Brain microvascular endothelial cell (primary cell): ENCODE measurements around the gene BACH2.

Experiments
- DNase-seq: peaks from one replicate; pipeline ENCODE4 v3.0.0-alpha.2; 2020
- H3K27ac ChIP-seq: fragments of 250-450 bp; sonication (Bioruptor Pico); 2 replicates; pipeline ENCODE4 v1.5.1; 2020; ENCODE audit warnings: mild to moderate bottlenecking, moderate library complexity
- H3K27me3 ChIP-seq: fragments of 250-450 bp; sonication (Bioruptor Pico); replicated peaks from 2 replicates; pipeline ENCODE4 v1.5.1; 2020; ENCODE audit warnings: mild to moderate bottlenecking
- H3K36me3 ChIP-seq: fragments of 250-450 bp; sonication (Bioruptor Pico); replicated peaks from 2 replicates; pipeline ENCODE4 v1.5.1; 2020; ENCODE audit warnings: mild to moderate bottlenecking
- H3K4me3 ChIP-seq: 2 replicates; pipeline ENCODE4 v1.5.1; 2011; ENCODE audit warnings: low read depth, mild to moderate bottlenecking, control low read depth, low read length, moderate library complexity
- CTCF ChIP-seq: IDR thresholded peaks from 2 replicates; pipeline ENCODE4 v1.5.1; 2011; ENCODE audit warnings: low read depth, mild to moderate bottlenecking, moderate library complexity, low read length, control low read depth, inconsistent platforms; ENCODE audit errors: missing control alignments
- in situ Hi-C: cut with HindIII; loops from 2 replicates; pipeline ENCODE4 v1.10.0; 2017; ENCODE audit warnings: low sequenced_read_pairs, low pct_ligation_motif_present

BACH2 gene

GRCh38 chr6:90008189-90008907 lies 288.3 kb downstream of the BACH2 start:
- no peaks in the 10 kb centered on the region for H3K36me3 ChIP-seq
- no peak overlapping the region for H3K27ac ChIP-seq
- in situ Hi-C loops = no loop called here
- no peak for TF ChIP-seq CTCF
- H3K4me3 ChIP-seq = no peak overlapping the region
- no peak for DNase-seq
- no peaks in the 10 kb centered on the region for H3K27me3 ChIP-seq

- no peak overlapping the region for H3K27ac ChIP-seq
- H3K27me3 ChIP-seq = no peaks in the 10 kb centered on the region
- in situ Hi-C loops = no loop called here
- DNase-seq = no peak
- H3K36me3 ChIP-seq = no peaks in the 10 kb centered on the region
- TF ChIP-seq CTCF = no peak
- H3K4me3 ChIP-seq = no peak overlapping the region
Observed at GRCh38 chr6:90005048-90005827, 291.4 kb downstream of the BACH2 start.

GRCh38 chr6:90004511-90004910 lies 292.1 kb downstream of the BACH2 start:
- no peak for DNase-seq
- Histone ChIP-seq H3K27me3 (no peaks in the 10 kb centered on the region), H3K36me3 (no peaks in the 10 kb centered on the region), H3K27ac (no peak overlapping the region), H3K4me3 (no peak overlapping the region)
- no peak for TF ChIP-seq CTCF
- in situ Hi-C loops = no loop called here

DNA sequence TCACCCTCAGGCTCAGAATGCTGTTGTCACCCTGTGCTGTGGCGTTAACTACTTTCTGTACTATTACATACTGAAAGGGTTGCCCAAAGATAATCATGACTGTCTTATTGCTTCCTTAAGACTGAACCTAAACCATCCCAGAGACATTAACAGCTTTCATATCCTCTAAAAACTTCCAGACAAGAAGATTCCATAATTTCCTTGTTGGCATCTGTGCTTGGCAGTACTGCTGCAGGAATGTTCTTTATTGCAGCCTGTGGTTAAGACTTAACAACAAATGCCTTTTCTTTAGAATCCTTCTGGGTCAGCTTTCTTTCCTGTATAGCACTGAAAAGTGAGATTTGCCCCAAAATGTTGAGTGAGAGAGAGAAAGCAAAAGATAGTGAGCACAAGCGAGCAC lies 292.7 kb downstream of the BACH2 start:
- no peak for TF ChIP-seq CTCF
- Histone ChIP-seq H3K4me3 (no peak overlapping the region), H3K27me3 (no peaks in the 10 kb centered on the region), H3K36me3 (no peaks in the 10 kb centered on the region), H3K27ac (no peak overlapping the region)
- no peak for DNase-seq
- in situ Hi-C loops = no loop called here

DNA sequence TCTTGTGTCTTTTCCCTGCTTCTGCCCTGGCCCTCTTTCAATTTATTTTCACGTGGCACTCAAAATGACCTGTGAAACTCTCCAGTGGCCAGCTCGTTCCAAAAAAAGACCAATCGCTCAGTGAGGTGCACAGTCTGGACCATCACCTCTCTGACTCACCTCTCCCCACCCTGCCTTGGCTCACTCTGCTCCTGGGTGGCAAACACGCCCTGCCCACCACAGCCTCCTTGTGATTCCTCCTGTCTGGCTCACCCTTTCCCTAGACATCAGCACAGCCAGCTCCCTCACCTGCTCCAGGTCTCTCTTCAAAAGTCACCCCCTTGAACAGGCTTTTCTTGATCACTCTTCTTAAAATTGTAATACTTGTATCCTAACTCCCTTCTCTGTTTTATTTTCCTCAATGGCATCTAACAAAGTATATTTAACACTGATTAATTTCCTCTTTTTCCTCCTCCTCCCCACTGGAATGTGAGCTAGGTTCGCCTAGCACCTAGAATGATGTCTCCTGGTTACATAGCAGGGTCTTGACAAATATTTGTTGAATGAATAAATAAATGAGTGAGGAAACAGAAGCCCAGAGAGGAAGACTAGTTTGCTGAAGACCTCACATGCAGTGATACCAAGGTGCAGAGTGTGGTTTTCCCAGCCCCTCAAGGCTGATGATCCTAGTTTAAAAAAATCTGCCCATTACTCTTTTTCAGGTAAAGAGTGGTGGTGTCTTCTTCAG lies 293.4 kb downstream of the BACH2 start:
- Histone ChIP-seq H3K27me3 (no peaks in the 10 kb centered on the region), H3K27ac (no peak overlapping the region), H3K4me3 (no peak overlapping the region), H3K36me3 (no peaks in the 10 kb centered on the region)
- in situ Hi-C loops = no loop called here
- DNase-seq = no peak
- no peak for TF ChIP-seq CTCF
